ENCODE data around the gene NOC3L. TPM values are rescaled to one million over a fixed set of nuclear protein-coding genes. Genes with fewer than 3 reads are reported as not detected.

NOC3L gene
- total RNA-seq, 1 donor from 2014 or later, result 16.7 TPM

DNA sequence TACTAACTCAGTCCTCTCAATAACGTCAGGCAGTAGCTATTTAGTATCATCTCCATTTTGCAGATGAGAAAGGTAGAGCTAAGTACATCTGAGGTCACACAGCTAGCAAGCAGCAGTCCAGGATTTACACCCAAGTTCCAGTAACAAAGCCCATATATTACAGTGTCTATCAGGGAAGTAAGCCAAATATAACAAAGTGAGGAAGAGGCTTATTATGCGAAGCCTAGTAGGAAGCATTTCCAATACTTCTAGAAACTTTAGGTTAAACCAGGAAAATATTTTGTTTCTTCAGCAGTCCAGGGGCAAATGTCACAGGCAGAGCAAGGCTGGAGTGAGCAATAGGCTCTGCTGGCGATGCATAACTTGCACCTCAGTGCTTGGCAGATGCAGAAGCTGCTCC lies 53.9 kb downstream of the NOC3L start:
- no peak for DNase-seq (ENCODE audit: low read depth)
- no peak overlapping the region for H3K4me3 ChIP-seq (ENCODE audit: low read depth, low read length)
- TF ChIP-seq, protein P1, sequence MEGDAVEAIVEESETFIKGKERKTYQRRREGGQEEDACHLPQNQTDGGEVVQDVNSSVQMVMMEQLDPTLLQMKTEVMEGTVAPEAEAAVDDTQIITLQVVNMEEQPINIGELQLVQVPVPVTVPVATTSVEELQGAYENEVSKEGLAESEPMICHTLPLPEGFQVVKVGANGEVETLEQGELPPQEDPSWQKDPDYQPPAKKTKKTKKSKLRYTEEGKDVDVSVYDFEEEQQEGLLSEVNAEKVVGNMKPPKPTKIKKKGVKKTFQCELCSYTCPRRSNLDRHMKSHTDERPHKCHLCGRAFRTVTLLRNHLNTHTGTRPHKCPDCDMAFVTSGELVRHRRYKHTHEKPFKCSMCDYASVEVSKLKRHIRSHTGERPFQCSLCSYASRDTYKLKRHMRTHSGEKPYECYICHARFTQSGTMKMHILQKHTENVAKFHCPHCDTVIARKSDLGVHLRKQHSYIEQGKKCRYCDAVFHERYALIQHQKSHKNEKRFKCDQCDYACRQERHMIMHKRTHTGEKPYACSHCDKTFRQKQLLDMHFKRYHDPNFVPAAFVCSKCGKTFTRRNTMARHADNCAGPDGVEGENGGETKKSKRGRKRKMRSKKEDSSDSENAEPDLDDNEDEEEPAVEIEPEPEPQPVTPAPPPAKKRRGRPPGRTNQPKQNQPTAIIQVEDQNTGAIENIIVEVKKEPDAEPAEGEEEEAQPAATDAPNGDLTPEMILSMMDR (conservative IDR thresholded peaks at IDR 0.05; ENCODE audit: low read depth, low read length), result no peak

DNA sequence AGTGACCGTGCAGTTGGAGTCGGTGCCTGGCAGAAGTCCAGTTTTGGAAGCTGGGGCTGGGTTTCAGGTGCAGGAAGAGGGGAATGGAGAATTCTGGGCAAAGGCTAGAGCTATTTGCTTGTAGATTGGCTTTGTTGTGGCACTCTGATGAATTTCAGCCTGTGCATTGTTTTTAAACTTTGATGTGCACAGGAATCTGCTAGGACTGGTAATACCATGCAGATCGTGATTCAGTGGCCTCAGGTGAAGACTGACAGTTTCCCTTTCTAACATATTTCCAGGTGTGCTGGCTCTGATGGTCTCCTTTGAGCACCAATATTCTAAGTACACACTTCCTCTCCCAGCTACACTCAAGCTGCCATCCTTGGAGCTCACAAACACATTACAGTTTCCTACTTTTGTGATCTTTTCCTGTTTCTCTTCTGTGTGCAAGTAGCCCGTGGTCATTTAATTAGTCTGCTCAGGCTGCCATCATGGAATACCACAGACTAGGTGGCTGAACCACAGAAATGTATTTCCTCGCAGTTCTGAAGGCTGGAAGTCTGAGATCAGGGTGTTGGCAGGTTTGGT lies 55.6 kb downstream of the NOC3L start:
- TF ChIP-seq, protein P1 (conservative IDR thresholded peaks at IDR 0.05; ENCODE audit: low read depth, low read length), result no peak
- no peak for DNase-seq (ENCODE audit: low read depth)
- no peak overlapping the region for H3K4me3 ChIP-seq (ENCODE audit: low read depth, low read length)

DNA sequence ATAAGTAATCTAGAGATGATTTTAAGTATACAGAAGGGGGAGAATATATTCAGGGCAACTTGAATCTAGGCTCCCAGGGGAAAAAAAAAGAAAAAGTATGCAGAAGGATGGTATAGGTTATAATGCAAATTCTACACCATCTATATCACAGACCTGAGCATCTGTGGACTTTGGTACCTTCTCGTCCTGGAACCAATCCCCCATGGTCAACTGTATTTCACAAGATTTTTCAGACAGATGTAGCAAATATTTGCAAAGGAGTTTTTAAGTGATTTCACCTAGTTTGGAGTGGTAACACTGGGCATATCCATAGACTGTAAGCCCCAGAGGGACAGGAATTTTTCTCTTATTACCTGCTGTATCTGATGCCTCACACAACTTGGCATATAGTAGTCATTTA lies 58.8 kb downstream of the NOC3L start:
- TF ChIP-seq, protein P1 (conservative IDR thresholded peaks at IDR 0.05; ENCODE audit: low read depth, low read length), result no peak
- no peak overlapping the region for H3K4me3 ChIP-seq (ENCODE audit: low read depth, low read length)
- no peak for DNase-seq (ENCODE audit: low read depth)

DNA sequence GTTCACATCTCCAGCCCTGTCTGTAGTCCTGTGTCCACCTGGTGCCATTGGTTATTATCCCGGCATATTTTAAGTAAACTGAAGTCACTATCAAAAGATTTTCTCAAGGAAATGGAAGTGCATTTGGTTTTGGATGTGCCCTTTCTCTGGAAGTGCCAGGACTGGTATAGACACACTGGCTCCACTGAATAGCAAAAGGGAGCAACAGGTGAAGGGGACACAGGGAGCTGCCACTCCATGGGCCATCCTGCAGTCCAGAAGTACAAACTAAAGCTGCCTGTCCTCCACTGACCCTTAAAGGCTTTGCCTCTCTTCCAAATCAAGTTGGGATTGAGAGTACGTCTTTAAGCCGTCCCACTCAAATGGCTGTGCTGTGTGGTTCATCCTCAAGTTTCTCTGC lies 62.7 kb downstream of the NOC3L start:
- no peak for DNase-seq (ENCODE audit: low read depth)

DNA sequence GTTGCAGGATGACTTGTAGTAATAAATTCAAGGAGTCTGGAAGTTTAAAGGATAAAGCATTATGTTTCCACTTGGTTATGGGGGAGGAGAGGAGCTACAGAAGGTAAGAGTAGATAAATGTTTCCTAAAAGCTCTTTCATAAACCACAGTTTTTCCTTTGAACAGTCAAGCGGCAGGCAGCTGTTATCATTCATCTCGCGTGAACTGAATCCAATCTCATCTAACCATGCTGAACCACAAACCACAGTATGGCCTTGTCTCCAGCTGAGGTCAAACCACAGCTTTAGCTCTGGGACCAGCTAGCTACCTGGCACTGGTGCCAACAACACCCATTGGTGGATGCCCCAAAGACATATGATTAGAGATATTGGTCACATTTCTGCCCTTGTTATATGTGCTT lies 63.3 kb downstream of the NOC3L start:
- H3K4me3 ChIP-seq (ENCODE audit: low read depth, low read length), result no peak overlapping the region
- DNase-seq (ENCODE audit: low read depth), result no peak
- TF ChIP-seq, protein P1 (conservative IDR thresholded peaks at IDR 0.05; ENCODE audit: low read depth, low read length), result no peak

More for the DNA sequence above, 62.7 kb downstream of the NOC3L start:
- no peak overlapping the region for H3K4me3 ChIP-seq (ENCODE audit: low read depth, low read length)
- TF ChIP-seq, protein P1 (conservative IDR thresholded peaks at IDR 0.05; ENCODE audit: low read depth, low read length), result no peak

DNA sequence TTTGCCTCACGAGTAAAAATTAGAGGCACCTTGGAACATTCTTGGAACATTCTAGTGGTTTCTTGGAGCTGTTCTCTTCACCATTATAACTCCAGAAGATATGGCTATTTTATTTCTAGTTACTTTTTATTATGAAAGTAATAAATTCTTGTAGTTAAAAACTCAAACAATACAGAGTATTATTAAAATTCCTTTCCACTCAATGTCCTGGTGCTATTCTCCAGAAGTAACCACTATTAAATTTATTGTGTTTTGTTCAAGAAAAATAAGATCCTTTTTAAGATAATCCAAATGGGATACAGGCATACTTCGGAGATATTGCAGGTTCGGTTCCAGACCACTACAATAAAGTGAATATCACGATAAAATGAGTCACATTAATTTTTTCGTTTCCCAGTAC lies 68.6 kb downstream of the NOC3L start:
- H3K4me3 ChIP-seq (ENCODE audit: low read depth, low read length), result no peak overlapping the region
- TF ChIP-seq, protein P1 (conservative IDR thresholded peaks at IDR 0.05; ENCODE audit: low read depth, low read length), result no peak
- DNase-seq (ENCODE audit: low read depth), result no peak

DNA sequence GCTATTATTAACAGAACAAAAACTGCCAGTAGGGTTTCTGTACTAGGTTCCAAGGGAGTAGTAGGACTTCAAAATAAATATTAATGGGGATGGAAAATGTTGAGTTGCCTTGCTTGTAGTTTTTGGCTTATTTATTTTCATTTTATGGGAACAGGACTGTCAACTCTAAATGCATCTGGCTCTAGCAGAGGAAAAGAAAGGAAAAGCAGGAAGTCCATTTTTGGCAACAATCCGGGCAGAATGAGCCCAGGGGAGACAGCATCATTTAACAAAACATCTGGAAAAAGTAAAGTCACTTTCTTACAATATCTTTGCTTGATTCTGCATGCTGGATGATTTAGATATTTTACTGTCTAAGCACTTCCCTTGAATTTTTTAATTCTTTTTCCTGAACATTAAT lies 69.4 kb downstream of the NOC3L start:
- H3K4me3 ChIP-seq (ENCODE audit: low read depth, low read length), result no peak overlapping the region
- no peak for DNase-seq (ENCODE audit: low read depth)
- TF ChIP-seq, protein P1 (conservative IDR thresholded peaks at IDR 0.05; ENCODE audit: low read depth, low read length), result no peak
